Measurements from ENCODE around the gene NTN1.

GRCh38 chr17:9007052-9007714 is 14.1 kb upstream of the NTN1 start:
- TF ChIP-seq GATA2 (IDR thresholded peaks at IDR 0.05; ENCODE audit: low read depth, low read length) (no peak), GATA3 (IDR thresholded peaks at IDR 0.05; ENCODE audit: low read depth, low read length) (no peak)
